Activated CD4-positive, alpha-beta memory T cell treated with anti-CD3 and anti-CD28 coated beads for 36 hours (primary cell): ENCODE measurements around the gene TMEM63C. TPM values are rescaled to one million over a fixed set of nuclear protein-coding genes. Genes with fewer than 3 reads are reported as not detected.

ENCODE experiments used
- CTCF ChIA-PET: fragments of 350-600 bp; sonication (Branson Sonifier 250); formaldehyde crosslinking; loops from one replicate; lab custom pipeline; 2021; ENCODE audit warnings: antibody characterized with exemption, inconsistent platforms; lab: Charles Lee
- POLR2A ChIA-PET: fragments of 350-600 bp; sonication (Branson Sonifier 250); formaldehyde crosslinking; loops from one replicate; lab custom pipeline; 2021; ENCODE audit warnings: antibody characterized with exemption; lab: Charles Lee
- DNase-seq: peaks from one replicate; pipeline ENCODE4 v3.0.0-alpha.2; 2020
- H3K27ac Mint-ChIP-seq: one replicate; pipeline ENCODE4 v1.8.0; 2021; ENCODE audit warnings: mixed read lengths
- H3K27me3 Mint-ChIP-seq: one replicate; pipeline ENCODE4 v1.8.0; 2021; ENCODE audit warnings: mixed read lengths
- H3K36me3 Mint-ChIP-seq: one replicate; pipeline ENCODE4 v1.8.0; 2021; ENCODE audit warnings: mixed read lengths
- H3K4me1 Mint-ChIP-seq: one replicate; pipeline ENCODE4 v1.8.0; 2021; ENCODE audit warnings: low read depth, mixed read lengths
- H3K4me3 Mint-ChIP-seq: one replicate; pipeline ENCODE4 v1.8.0; 2021; ENCODE audit warnings: mild to moderate bottlenecking, mixed read lengths
- H3K9me3 Mint-ChIP-seq: one replicate; pipeline ENCODE4 v1.8.0; 2021; ENCODE audit warnings: mixed read lengths
- intact Hi-C: fragments of 100-400 bp; cut with micrococcal nuclease; formaldehyde crosslinking; loops from one replicate; pipeline ENCODE4 v1.15.1; 2023
- total RNA-seq, 2 experiments: library from RNA; stranded (reverse); gene quantifications; one replicate each; pipeline ENCODE4 v1.2.3, GENCODE V29; 2021

The TMEM63C gene
- total RNA-seq, 2 experiments from 2014 or later, result 0.80 to 1.7 TPM

DNA sequence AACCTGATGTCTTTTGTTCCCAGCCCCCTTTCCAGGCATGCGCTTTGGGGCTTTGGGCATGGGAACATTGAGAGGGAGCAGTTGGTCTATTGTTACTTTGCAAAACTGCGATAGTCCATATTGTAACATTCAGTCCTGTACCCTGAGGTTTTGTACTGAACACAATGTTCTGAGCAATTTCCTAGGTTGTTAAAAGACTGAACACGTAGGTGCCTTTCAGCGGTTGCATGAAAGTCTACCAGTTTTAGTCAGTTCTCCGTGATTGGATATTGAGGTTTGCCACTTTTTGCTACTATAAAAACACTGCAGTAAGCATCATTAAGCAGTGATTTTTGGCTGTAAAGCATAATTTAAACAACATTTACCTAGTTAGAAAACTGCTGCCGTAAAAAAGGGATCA, 69.3 kb downstream of the TMEM63C start:
- H3K9me3 Mint-ChIP-seq, result no peaks in the 10 kb centered on the region
- ChIA-PET CTCF (no interaction called here), POLR2A (no interaction called here)
- no peak overlapping the region for H3K4me3 Mint-ChIP-seq
- intact Hi-C loops, result no loop called here
- H3K4me1 Mint-ChIP-seq, result no peaks in the 10 kb centered on the region
- no peak overlapping the region for H3K27ac Mint-ChIP-seq
- H3K27me3 Mint-ChIP-seq, result peaks cover 4% of the 10 kb centered on the region
- DNase-seq, result no peak
- H3K36me3 Mint-ChIP-seq, result no peaks in the 10 kb centered on the region

DNA sequence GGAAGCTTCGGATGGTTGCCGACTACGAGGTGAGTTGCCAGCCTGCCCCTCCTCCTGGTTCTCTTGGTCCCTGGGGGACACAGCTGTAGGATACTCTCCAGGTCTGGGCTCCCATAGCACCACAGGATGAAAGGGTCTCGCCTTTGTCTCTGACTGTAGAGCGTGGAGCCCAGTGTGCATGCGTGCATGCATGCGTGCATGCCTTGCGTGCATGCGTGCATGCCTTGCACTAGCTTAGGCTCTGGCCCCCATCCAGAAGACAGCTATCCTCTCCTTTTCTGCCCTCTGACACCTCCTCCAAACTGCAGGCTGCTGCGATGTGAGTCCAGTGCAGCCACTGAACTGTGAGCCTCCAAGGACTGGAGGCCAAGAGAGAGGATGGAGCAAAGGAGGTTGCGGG, 70.3 kb downstream of the TMEM63C start:
- H3K27ac Mint-ChIP-seq, result no peak overlapping the region
- intact Hi-C loops, result no loop called here
- POLR2A ChIA-PET, result no interaction called here

DNA sequence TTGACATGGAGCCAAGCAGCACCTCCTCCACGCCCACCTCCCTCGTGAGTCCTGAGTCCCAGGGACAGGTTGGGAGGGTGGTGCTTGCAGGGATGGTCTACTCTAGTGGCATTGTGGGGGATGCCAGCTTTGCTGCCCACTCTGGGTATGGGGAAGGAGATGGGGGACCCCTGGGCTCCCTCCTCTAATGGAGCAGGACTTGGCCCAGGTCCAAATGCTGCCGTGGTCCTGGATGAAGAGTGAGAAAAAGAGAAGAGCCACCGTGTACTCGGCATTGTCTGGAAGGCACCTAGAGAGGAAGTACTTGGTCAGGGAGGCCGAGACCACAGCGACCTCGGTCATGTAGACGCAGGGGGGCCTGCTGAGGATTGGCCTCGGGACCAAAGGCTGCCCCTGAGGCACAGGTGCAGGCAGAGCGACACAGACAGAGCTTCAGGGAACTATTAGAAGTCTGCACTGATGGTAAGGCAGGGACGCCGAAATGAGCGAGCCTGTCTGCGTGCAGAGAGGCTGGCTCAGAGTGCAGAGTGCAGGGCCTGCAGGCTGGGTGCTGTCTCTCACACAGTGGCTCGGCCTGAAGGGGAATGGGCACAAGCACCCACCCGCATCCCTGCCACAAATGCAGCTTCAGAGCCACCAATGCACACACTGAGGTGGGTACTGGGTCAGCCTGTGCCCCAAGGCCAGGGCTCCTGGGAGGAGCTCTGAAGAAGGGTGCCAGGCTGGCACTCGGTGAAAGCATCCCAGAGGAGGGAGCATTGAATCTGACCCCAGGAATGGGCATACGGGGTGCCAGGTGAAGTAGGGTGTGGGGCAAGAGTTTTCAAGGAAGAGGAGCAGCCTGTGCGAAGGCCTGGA, 72.0 kb downstream of the TMEM63C start:
- Mint-ChIP-seq H3K4me1 (no peaks in the 10 kb centered on the region), H3K4me3 (no peak overlapping the region), H3K27ac (no peak overlapping the region), H3K9me3 (no peaks in the 10 kb centered on the region), H3K27me3 (peaks cover 5% of the 10 kb centered on the region), H3K36me3 (no peaks in the 10 kb centered on the region)
- POLR2A ChIA-PET, result no interaction called here
- CTCF ChIA-PET, result no interaction called here
- DNase-seq, result no peak
- intact Hi-C loops, result no loop called here

More for the DNA sequence above, 70.3 kb downstream of the TMEM63C start:
- DNase-seq, result no peak
- no peak overlapping the region for H3K4me3 Mint-ChIP-seq
- CTCF ChIA-PET, result interaction anchor here (1.0 kb wide), 1 partner anchor 103 kb away, joined by 3 read pairs; no protein-coding TSS in a partner anchor
- H3K9me3 Mint-ChIP-seq, result no peaks in the 10 kb centered on the region
- peaks cover 5% of the 10 kb centered on the region for H3K27me3 Mint-ChIP-seq
- H3K36me3 Mint-ChIP-seq, result no peaks in the 10 kb centered on the region
- H3K4me1 Mint-ChIP-seq, result no peaks in the 10 kb centered on the region

DNA sequence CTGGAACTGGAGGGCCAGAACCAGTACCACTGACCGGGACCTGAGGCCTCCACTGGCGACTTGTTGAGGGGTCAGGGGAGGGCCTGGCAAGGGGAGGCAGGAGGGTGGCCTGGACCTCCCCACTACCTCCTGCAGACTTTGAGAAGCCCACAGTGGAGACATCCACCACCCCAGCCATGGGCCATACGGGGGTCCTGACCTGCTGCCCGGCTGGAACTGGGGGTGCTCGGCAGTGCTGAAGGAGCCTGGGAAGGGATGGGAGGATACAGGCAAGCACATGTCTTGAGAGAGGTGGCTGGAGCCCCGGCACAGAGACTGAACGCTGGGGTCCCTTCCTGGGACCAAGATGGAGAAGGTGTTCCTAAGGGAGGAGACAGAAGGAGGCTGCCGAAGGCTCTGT, 75.1 kb downstream of the TMEM63C start:
- Mint-ChIP-seq H3K4me1 (no peaks in the 10 kb centered on the region), H3K4me3 (no peak overlapping the region), H3K27ac (no peak overlapping the region), H3K36me3 (no peaks in the 10 kb centered on the region), H3K27me3 (peaks cover 16% of the 10 kb centered on the region), H3K9me3 (no peaks in the 10 kb centered on the region)
- DNase-seq, result no peak
- CTCF ChIA-PET, result no interaction called here
- intact Hi-C loops, result no loop called here
- POLR2A ChIA-PET, result no interaction called here

DNA sequence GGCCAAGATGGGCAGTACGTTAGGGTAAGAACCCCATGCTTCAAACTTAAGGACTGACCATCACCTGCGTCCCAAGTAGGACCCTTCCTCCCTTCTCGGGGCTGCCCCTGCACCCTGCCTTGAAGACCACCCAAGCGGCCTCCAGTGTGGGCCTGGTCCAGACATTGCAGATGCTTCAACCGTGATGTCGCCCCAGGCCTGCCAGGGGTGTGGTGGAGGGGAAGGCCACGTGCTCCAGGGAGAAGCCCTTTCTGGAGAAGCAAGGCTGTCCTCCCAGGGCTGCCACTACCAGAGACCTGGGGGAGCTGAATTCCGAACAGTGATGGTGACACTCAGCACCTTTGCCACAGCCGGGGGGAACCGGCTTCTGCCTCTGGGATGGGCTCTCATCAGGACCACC, 76.1 kb downstream of the TMEM63C start:
- ChIA-PET POLR2A (no interaction called here), CTCF (no interaction called here)
- Mint-ChIP-seq H3K4me1 (no peaks in the 10 kb centered on the region), H3K4me3 (no peak overlapping the region), H3K27ac (no peak overlapping the region), H3K36me3 (no peaks in the 10 kb centered on the region), H3K27me3 (peaks cover 16% of the 10 kb centered on the region), H3K9me3 (no peaks in the 10 kb centered on the region)
- no peak for DNase-seq
- intact Hi-C loops, result no loop called here

DNA sequence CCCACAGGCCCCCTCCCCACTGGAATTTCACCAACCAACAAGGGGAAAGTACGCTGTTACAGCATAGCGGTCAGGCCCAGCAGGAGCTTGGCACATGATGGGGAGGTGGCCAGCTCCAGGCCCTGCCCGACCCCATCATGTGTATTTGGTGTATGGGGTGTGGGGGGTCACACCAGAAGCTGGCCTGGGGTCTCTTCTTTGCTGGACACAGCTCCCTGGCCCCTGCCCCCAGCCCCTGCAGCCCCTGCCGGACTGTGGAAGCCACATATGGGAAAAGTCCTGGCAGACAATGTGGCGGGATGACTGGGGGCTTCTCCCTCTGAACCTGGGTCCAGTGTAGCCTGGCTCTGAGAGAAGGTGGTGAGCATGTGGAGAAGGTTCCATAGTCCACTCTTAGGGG, 77.0 kb downstream of the TMEM63C start:
- peaks cover 13% of the 10 kb centered on the region for H3K27me3 Mint-ChIP-seq
- no peaks in the 10 kb centered on the region for H3K9me3 Mint-ChIP-seq
- H3K27ac Mint-ChIP-seq, result no peak overlapping the region
- no peak overlapping the region for H3K4me3 Mint-ChIP-seq
- ChIA-PET CTCF (no interaction called here), POLR2A (no interaction called here)
- no peaks in the 10 kb centered on the region for H3K4me1 Mint-ChIP-seq
- no peak for DNase-seq
- H3K36me3 Mint-ChIP-seq, result no peaks in the 10 kb centered on the region
- intact Hi-C loops, result no loop called here

DNA sequence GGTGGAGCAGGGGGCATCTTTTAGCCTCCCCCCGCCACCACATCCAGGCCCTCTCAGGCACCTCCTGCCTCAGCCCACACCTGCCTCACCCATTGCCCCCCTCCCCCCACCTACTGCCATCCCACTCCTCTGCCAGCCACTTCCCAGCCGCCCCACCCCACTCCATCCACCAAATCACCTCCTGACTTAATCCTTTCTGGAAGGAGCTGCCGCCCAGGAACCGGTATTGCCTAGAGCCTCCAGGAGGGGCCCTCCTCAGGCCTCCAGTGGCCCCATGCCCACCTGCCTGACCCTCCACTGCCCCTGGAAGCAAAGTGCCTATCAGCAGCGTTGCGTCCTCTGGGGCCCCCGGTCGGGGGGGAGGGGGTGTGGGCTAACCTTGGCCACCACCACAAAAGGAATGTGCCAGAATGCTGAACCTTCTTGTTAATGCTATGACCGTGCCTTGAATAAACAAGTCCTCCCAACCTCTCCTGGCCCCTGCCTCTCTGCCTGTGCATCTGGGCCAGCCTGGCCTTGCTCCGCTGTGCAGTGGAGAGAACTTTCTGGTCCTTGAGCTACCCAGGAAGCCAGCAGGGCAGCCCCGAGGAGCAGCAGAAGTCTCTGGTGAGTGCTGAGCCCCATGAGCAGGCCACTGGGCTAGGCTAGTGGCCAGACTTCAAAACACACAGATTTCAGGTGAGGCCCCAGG, 77.6 kb downstream of the TMEM63C start:
- CTCF ChIA-PET, result no interaction called here
- Mint-ChIP-seq H3K27ac (no peak overlapping the region), H3K9me3 (no peaks in the 10 kb centered on the region), H3K27me3 (peaks cover 13% of the 10 kb centered on the region), H3K36me3 (no peaks in the 10 kb centered on the region), H3K4me1 (no peaks in the 10 kb centered on the region), H3K4me3 (no peak overlapping the region)
- DNase-seq, result no peak
- intact Hi-C loops, result no loop called here
- POLR2A ChIA-PET, result no interaction called here

DNA sequence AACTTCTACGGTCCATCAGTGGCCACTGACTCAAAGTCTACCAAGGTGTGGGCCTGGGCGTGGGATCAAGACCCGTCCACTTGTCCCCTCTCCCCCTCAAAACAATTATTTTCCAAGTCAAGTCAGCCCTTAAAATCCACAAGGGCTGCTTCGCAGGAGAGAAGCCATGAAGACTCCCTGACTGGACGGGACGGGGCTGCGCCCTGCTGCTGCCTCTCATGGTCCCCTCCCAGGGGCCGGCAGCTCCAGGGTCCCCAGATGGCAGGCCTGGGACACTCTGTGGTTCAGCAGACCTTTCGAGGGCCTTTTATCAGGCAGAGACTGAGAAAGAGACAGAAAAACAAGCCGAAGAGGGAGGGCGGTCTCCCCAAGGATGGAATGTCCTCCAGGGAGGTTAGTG, 78.6 kb downstream of the TMEM63C start:
- no peak for DNase-seq
- Mint-ChIP-seq H3K4me3 (no peak overlapping the region), H3K36me3 (no peaks in the 10 kb centered on the region), H3K4me1 (no peaks in the 10 kb centered on the region), H3K27ac (no peak overlapping the region), H3K9me3 (no peaks in the 10 kb centered on the region), H3K27me3 (peaks cover 13% of the 10 kb centered on the region)
- CTCF ChIA-PET, result no interaction called here
- POLR2A ChIA-PET, result no interaction called here
- intact Hi-C loops, result no loop called here

DNA sequence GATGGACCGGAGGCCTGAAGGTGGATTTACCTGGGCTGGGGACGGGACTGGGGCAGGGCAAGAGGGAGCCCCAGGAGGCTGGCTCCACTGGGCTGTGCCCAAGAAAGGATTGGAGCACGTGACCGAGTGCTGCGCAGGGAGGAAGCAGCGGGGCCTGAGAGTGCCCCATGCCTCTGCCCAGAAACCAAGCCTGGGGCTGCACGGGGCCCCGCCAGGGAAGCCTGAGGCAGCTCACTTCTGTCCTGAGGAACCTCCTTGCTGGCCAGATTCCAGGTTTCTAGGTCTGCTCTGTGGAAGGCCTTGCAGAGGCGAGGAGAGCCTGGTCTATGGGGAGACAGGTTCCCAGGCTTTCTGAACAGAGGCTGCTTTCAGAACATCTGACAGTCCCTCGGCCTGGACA, 79.0 kb downstream of the TMEM63C start:
- Mint-ChIP-seq H3K9me3 (no peaks in the 10 kb centered on the region), H3K36me3 (no peaks in the 10 kb centered on the region), H3K27me3 (peaks cover 13% of the 10 kb centered on the region), H3K4me1 (no peaks in the 10 kb centered on the region), H3K4me3 (no peak overlapping the region), H3K27ac (no peak overlapping the region)
- POLR2A ChIA-PET, result no interaction called here
- intact Hi-C loops, result no loop called here
- CTCF ChIA-PET, result no interaction called here
- DNase-seq, result no peak

DNA sequence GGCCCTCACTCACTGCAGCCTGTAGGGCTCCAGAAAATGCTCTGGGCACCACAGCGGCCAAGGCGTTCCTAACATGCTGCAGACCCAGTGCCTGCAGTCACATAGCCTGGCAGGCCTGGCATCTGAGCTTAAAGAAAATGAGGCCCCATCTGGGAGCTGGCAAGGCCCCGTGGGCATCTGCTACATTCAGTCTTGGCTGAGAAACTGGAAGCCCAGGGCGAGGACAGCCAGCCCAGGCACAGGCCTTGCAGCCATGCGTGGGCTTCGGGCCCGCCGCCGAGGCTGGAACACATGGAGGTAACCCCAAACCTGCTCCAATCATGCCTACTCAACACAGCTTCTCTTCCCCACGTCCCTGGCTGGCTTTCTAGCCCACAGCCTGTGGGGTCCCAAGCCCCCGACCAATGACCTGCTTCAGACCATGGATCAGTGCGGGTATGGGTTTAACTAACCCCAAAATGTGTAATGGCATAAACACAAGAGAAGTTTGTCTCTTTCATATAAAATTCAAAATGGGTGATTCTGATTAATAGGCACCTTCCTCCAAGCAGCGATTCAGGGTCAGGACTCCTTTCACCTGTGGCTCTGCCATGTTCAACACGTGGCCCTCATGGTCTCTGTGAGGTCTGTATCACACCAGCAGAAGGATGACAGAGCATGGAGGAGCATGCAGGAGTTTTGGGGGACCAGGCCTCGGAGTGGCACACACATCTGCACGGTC, 83.0 kb downstream of the TMEM63C start:
- no peak for DNase-seq
- Mint-ChIP-seq H3K9me3 (peaks cover 2% of the 10 kb centered on the region), H3K27me3 (peaks cover 22% of the 10 kb centered on the region), H3K4me3 (no peak overlapping the region), H3K27ac (no peak overlapping the region), H3K4me1 (no peaks in the 10 kb centered on the region), H3K36me3 (no peaks in the 10 kb centered on the region)
- ChIA-PET POLR2A (no interaction called here), CTCF (interaction anchor here (1.0 kb wide), 1 partner anchor 51 kb away, joined by 3 read pairs; no protein-coding TSS in a partner anchor)
- intact Hi-C loops, result no loop called here

DNA sequence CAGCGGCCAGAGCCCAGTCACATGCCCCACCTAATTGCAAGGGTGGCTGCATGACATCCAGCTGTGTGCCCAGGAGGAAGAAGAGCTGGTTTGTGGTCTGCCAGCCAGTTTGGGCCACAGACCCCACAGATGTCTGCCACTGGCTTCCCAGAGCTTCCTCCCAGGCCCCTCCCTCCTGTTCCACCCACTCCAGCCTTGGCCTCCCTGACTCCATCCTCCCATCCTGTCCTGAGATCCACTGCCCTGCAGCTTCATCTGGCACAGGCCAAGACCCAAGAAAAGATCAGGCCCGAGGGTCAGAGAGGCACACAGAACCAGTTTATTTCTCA, 83.6 kb downstream of the TMEM63C start:
- Mint-ChIP-seq H3K27me3 (peaks cover 22% of the 10 kb centered on the region), H3K4me3 (no peak overlapping the region), H3K27ac (no peak overlapping the region), H3K9me3 (peaks cover 2% of the 10 kb centered on the region), H3K36me3 (no peaks in the 10 kb centered on the region), H3K4me1 (peaks cover 3% of the 10 kb centered on the region)
- intact Hi-C loops, result no loop called here
- POLR2A ChIA-PET, result no interaction called here
- CTCF ChIA-PET, result interaction anchor here (1.0 kb wide), 1 partner anchor 51 kb away, joined by 3 read pairs; no protein-coding TSS in a partner anchor
- no peak for DNase-seq

DNA sequence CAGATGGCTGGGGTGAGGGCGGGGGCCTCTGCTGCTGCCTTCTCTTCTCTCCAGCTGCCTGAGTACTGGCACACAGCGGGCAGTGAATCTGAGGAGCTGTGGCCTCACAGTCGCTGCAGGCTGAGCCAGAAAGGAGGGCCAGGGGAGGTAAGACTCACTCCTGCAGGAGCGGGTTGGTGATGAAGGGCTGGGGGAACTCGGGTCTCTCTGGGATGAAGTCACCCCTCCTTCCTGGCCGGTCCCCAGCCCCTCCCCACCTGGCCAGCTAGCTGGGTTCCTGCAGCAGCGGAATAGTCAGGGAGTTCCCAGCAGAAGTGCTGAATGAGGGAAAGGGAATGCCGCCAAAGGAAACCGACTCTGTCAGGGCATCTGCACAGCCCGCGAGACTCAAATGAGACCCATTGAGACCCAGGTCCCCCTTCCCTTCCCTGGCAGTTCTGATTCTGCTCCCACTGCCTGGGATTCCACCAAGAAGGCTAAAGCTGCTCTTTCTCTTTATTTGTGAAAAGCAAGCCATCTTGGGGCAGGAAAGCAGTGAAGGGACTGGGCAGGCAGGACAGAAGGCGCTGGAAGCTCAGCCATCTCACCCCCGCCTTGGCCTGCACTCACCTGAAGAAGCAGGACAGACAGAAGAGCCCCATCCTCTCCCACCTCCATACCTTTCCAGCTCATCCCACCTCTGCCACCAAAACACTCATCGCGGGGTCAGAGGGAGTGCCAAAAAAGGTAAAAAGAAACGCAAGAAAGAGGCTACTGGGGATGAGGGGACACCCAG, 84.2 kb downstream of the TMEM63C start:
- ChIA-PET CTCF (interaction anchor here (1.1 kb wide), 1 partner anchor 20 kb away, joined by 4 read pairs; no protein-coding TSS in a partner anchor), POLR2A (no interaction called here)
- Mint-ChIP-seq H3K4me1 (peaks cover 3% of the 10 kb centered on the region), H3K4me3 (no peak overlapping the region), H3K36me3 (no peaks in the 10 kb centered on the region), H3K27ac (no peak overlapping the region), H3K9me3 (peaks cover 2% of the 10 kb centered on the region), H3K27me3 (peaks cover 24% of the 10 kb centered on the region)
- intact Hi-C loops, result no loop called here
- no peak for DNase-seq
